ENCODE data around the gene LRRC4C. TPM values are rescaled to one million over a fixed set of nuclear protein-coding genes. Genes with fewer than 3 reads are reported as not detected.

LRRC4C gene
- polyA plus RNA-seq, 1 of the 3 experiments (the other 2 are of a cell fraction) = 0.16 TPM

DNA sequence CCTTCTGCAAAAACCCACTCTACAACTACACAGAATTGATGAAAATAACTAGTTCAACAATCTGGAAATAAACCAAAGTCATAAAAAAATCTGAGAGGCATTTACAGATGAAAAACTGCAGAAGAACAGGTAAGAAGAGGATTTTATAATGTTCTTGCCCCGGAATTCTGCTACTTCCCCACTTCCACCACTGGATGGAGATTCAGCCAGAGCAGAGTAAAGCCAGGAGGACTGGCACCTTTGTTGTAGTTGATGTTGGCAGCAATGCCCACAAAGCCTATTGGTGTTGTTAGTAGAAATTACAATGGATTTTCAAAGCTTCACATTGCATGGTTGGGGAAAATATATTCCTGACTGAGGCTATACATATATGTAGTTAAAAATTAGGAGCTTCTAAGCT lies 640.2 kb downstream of the LRRC4C start:
- ChIA-PET POLR2A (no interaction called here), CTCF (no interaction called here)
- Histone ChIP-seq H3K9ac (no peak overlapping the region), H3K27ac (ENCODE audit: low read depth in 2 of 2, low read length in 1 of 2) (no peak overlapping the region), H3K36me3 (replicated peaks in 1 of 2; ENCODE audit: control insufficient read depth in 1 of 2, insufficient read depth in 2 of 2, low read length in 1 of 2) (no peaks in the 10 kb centered on the region), H3K9me2 (no peaks in the 10 kb centered on the region), H4K20me1 (ENCODE audit: insufficient read depth) (no peaks in the 10 kb centered on the region), H3K4me3 (ENCODE audit: low read depth in 2 of 2, low read length in 1 of 2) (no peak overlapping the region), H3F3A (replicated peaks; ENCODE audit: insufficient read depth) (no peaks in the 10 kb centered on the region), H3K79me2 (ENCODE audit: insufficient read depth) (no peaks in the 10 kb centered on the region), H3K27me3 (ENCODE audit: insufficient read depth) (no peaks in the 10 kb centered on the region), H3K4me1 (ENCODE audit: control insufficient read depth in 1 of 2, insufficient read depth in 2 of 2, low read depth in 1 of 2, low read length in 1 of 2) (no peaks in the 10 kb centered on the region), H2AFZ (ENCODE audit: low read depth) (no peak overlapping the region), H3K4me2 (no peak overlapping the region), H3K9me3 (no peaks in the 10 kb centered on the region)
- 0% methylated on average over 1 of the region's 1 CpG for WGBS (ENCODE audit: low lambda C conversion rate)
- no peak for DNase-seq
- TF ChIP-seq, protein P1, sequence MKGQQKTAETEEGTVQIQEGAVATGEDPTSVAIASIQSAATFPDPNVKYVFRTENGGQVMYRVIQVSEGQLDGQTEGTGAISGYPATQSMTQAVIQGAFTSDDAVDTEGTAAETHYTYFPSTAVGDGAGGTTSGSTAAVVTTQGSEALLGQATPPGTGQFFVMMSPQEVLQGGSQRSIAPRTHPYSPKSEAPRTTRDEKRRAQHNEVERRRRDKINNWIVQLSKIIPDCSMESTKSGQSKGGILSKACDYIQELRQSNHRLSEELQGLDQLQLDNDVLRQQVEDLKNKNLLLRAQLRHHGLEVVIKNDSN (IDR thresholded peaks at IDR 0.05; ENCODE audit: borderline replicate concordance, low read depth) = no peak
- no peak for TF ChIP-seq CHD2 (IDR thresholded peaks at IDR 0.05; ENCODE audit: low read length, partially characterized antibody)
- TF ChIP-seq, protein P2, sequence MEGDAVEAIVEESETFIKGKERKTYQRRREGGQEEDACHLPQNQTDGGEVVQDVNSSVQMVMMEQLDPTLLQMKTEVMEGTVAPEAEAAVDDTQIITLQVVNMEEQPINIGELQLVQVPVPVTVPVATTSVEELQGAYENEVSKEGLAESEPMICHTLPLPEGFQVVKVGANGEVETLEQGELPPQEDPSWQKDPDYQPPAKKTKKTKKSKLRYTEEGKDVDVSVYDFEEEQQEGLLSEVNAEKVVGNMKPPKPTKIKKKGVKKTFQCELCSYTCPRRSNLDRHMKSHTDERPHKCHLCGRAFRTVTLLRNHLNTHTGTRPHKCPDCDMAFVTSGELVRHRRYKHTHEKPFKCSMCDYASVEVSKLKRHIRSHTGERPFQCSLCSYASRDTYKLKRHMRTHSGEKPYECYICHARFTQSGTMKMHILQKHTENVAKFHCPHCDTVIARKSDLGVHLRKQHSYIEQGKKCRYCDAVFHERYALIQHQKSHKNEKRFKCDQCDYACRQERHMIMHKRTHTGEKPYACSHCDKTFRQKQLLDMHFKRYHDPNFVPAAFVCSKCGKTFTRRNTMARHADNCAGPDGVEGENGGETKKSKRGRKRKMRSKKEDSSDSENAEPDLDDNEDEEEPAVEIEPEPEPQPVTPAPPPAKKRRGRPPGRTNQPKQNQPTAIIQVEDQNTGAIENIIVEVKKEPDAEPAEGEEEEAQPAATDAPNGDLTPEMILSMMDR (IDR thresholded peaks at IDR 0.05) = no peak

DNA sequence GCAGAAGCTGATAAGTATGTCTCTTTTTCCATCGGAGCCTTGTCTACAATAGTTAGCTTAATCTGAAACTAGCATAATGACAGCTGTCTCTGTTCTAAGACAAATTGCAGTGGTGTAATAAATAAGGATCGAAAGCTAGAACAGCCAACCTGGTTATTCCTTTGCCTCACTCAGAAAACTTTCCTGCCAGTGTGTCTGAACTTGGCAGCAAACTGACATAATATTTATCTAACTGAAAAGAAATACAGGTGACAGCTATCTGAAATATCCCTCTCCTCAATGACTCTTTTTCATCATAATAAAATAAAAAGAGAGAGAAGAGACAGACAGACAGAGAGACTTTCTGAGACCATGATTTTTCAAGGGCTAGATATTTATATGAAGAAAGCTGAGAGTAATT lies 642.5 kb downstream of the LRRC4C start:
- no peaks in the 10 kb centered on the region for H3F3A ChIP-seq (replicated peaks; ENCODE audit: insufficient read depth)
- H3K27ac ChIP-seq (ENCODE audit: low read depth in 2 of 2, low read length in 1 of 2) = no peak overlapping the region
- no peak overlapping the region for H3K4me3 ChIP-seq (ENCODE audit: low read depth in 2 of 2, low read length in 1 of 2)
- no peak overlapping the region for H2AFZ ChIP-seq (ENCODE audit: low read depth)
- no peaks in the 10 kb centered on the region for H3K9me3 ChIP-seq
- ChIA-PET CTCF (no interaction called here), POLR2A (no interaction called here)
- no peaks in the 10 kb centered on the region for H3K36me3 ChIP-seq (replicated peaks in 1 of 2; ENCODE audit: control insufficient read depth in 1 of 2, insufficient read depth in 2 of 2, low read length in 1 of 2)
- H4K20me1 ChIP-seq (ENCODE audit: insufficient read depth) = no peaks in the 10 kb centered on the region
- TF ChIP-seq, protein P3, sequence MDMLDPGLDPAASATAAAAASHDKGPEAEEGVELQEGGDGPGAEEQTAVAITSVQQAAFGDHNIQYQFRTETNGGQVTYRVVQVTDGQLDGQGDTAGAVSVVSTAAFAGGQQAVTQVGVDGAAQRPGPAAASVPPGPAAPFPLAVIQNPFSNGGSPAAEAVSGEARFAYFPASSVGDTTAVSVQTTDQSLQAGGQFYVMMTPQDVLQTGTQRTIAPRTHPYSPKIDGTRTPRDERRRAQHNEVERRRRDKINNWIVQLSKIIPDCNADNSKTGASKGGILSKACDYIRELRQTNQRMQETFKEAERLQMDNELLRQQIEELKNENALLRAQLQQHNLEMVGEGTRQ (IDR thresholded peaks at IDR 0.05; ENCODE audit: borderline replicate concordance, low read depth, low read length) = no peak
- TF ChIP-seq EP300 (IDR thresholded peaks at IDR 0.05; ENCODE audit: borderline replicate concordance in 1 of 2, low read depth in 1 of 2, low read length in 1 of 2) = no peak
- no peak for TF ChIP-seq RCOR1 (IDR thresholded peaks at IDR 0.05; ENCODE audit: low read length)
- TF ChIP-seq NFIC (IDR thresholded peaks at IDR 0.05; ENCODE audit: borderline replicate concordance) = no peak
- TF ChIP-seq, protein P4, sequence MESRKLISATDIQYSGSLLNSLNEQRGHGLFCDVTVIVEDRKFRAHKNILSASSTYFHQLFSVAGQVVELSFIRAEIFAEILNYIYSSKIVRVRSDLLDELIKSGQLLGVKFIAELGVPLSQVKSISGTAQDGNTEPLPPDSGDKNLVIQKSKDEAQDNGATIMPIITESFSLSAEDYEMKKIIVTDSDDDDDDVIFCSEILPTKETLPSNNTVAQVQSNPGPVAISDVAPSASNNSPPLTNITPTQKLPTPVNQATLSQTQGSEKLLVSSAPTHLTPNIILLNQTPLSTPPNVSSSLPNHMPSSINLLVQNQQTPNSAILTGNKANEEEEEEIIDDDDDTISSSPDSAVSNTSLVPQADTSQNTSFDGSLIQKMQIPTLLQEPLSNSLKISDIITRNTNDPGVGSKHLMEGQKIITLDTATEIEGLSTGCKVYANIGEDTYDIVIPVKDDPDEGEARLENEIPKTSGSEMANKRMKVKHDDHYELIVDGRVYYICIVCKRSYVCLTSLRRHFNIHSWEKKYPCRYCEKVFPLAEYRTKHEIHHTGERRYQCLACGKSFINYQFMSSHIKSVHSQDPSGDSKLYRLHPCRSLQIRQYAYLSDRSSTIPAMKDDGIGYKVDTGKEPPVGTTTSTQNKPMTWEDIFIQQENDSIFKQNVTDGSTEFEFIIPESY (IDR thresholded peaks at IDR 0.05; ENCODE audit: borderline replicate concordance, low read depth) = no peak
- no peak for TF ChIP-seq ELF1 (IDR thresholded peaks at IDR 0.05)
- H3K9me2 ChIP-seq = no peaks in the 10 kb centered on the region
- no peak overlapping the region for H3K9ac ChIP-seq
- DNase-seq = no peak
- no peaks in the 10 kb centered on the region for H3K27me3 ChIP-seq (ENCODE audit: insufficient read depth)
- H3K4me2 ChIP-seq = no peak overlapping the region
- no peaks in the 10 kb centered on the region for H3K4me1 ChIP-seq (ENCODE audit: control insufficient read depth in 1 of 2, insufficient read depth in 2 of 2, low read depth in 1 of 2, low read length in 1 of 2)
- 23% methylated on average over 2 of the region's 2 CpGs for WGBS (ENCODE audit: low lambda C conversion rate)
- H3K79me2 ChIP-seq (ENCODE audit: insufficient read depth) = no peaks in the 10 kb centered on the region

Data from SK-N-SH (cell line).